GM23338 (cell line): ENCODE results near the gene CHMP4B. TPM values are rescaled to one million over a fixed set of nuclear protein-coding genes. Genes with fewer than 3 reads are reported as not detected.

Experiments
- CTCF ChIP-seq, 2 experiments: fragments of 200-600 bp in 1 of 2; sonication (generic) in 1 of 2; conservative IDR thresholded peaks; 2 replicates each; pipeline versions ENCODE4 v1.5.1 to v1.6.1; 2016 to 2017; ENCODE audit warnings: antibody characterized with exemption in 2 of 2, low read depth in 2 of 2, mild to moderate bottlenecking in 2 of 2, moderate library complexity in 1 of 2
- ETS1 ChIP-seq: IDR thresholded peaks from 2 replicates; pipeline ENCODE4 v1.6.1; 2016; ENCODE audit warnings: antibody characterized with exemption
- EZH2 ChIP-seq: fragments of 200-600 bp; sonication (generic); IDR thresholded peaks from one replicate; pipeline ENCODE4 v1.8.0; 2017; ENCODE audit warnings: antibody characterized with exemption, mild to moderate bottlenecking, low read depth; ENCODE audit not compliant: unreplicated experiment
- JUNB ChIP-seq: IDR thresholded peaks from one replicate; pipeline ENCODE4 v1.6.1; 2016; ENCODE audit warnings: antibody characterized with exemption; ENCODE audit not compliant: unreplicated experiment
- POLR2AphosphoS5 ChIP-seq: IDR thresholded peaks from 2 replicates; pipeline ENCODE4 v1.6.1; 2016; ENCODE audit warnings: antibody characterized with exemption, low read depth
- STAT1 ChIP-seq: IDR thresholded peaks from one replicate; pipeline ENCODE4 v1.6.1; 2016; ENCODE audit warnings: antibody characterized with exemption; ENCODE audit not compliant: unreplicated experiment
- ZNF462 ChIP-seq: fragments of 250-450 bp; sonication (Bioruptor Pico); IDR thresholded peaks from 2 replicates; pipeline ENCODE4 v1.5.0; 2020; ENCODE audit warnings: mild to moderate bottlenecking, moderate library complexity
- polyA plus RNA-seq: library from polyadenylated mRNA; unstranded; fragments of >200 nt; fragmentation: Nextera tagmentation; extraction: Ambion mirVana; gene quantifications from 2 replicates; pipeline ENCODE4 v1.2.1, GENCODE V29; 2016
- total RNA-seq: library from RNA; depleted of rRNA; stranded (reverse); fragments of >200 nt; shearing (Covaris generic); gene quantifications from 2 replicates; pipeline ENCODE4 v1.2.3, GENCODE V29; 2014

The CHMP4B gene
- total and polyA plus RNA-seq, 2 experiments from 2014 or later = 14.5 to 49.3 TPM

- TF ChIP-seq ZNF462 = no peak
- no peak for TF ChIP-seq EZH2
- TF ChIP-seq ETS1 = no peak
- TF ChIP-seq JUNB = no peak
- TF ChIP-seq POLR2AphosphoS5 = no peak
- no peak for TF ChIP-seq STAT1
- TF ChIP-seq CTCF (conservative IDR thresholded peaks at IDR 0.05; ENCODE audit: low read depth in 2 of 2) = no peak
Measured at GRCh38 chr20:33788351-33789049, 22.6 kb upstream of the CHMP4B start (continued).
